GM12878 (cell line): ENCODE measurements around the gene MRPL1. TPM values are rescaled to one million over a fixed set of nuclear protein-coding genes. Genes with fewer than 3 reads are reported as not detected.

Source experiments
- BACH1 ChIP-seq: fragments of 450-650 bp; IDR thresholded peaks from 2 replicates; pipeline ENCODE4 v1.6.1; 2017; ENCODE audit warnings: mild to moderate bottlenecking, borderline replicate concordance
- CREM ChIP-seq: IDR thresholded peaks from 2 replicates; pipeline ENCODE4 v1.6.1; 2014; ENCODE audit warnings: antibody characterized with exemption, low read depth
- CTCF ChIP-seq, 3 experiments: IDR thresholded peaks in 2 of 3; conservative IDR thresholded peaks in 1 of 3; 2 replicates each; pipeline ENCODE4 v1.5.1; 2011; ENCODE audit warnings: low read depth in 3 of 3, low read length in 3 of 3, mild to moderate bottlenecking in 3 of 3, control low read depth in 2 of 3, moderate library complexity in 2 of 3, inconsistent platforms in 1 of 3, mixed read lengths in 1 of 3; ENCODE audit not compliant: control insufficient read depth in 2 of 3, insufficient read depth in 1 of 3; ENCODE audit errors: extremely low read depth in 1 of 3
- EED ChIP-seq: sonication (generic); IDR thresholded peaks from 2 replicates; pipeline ENCODE4 v1.6.1; 2016; ENCODE audit warnings: antibody characterized with exemption, low read depth
- ETV6 ChIP-seq, 2 experiments: fragments of 450-650 bp in 1 of 2; IDR thresholded peaks in 1 of 2; conservative IDR thresholded peaks in 1 of 2; 2 replicates each; pipeline ENCODE4 v1.6.1; 2014; ENCODE audit warnings: antibody characterized with exemption in 1 of 2, borderline replicate concordance in 1 of 2, low read depth in 1 of 2, mild to moderate bottlenecking in 1 of 2, moderate library complexity in 1 of 2
- FOXK2 ChIP-seq: fragments of 450-650 bp; IDR thresholded peaks from 2 replicates; pipeline ENCODE4 v1.6.1; 2017; ENCODE audit warnings: mild to moderate bottlenecking, moderate library complexity
- FOXM1 ChIP-seq: IDR thresholded peaks from 2 replicates; pipeline ENCODE4 v1.6.1; 2012; ENCODE audit warnings: low read depth, mild to moderate bottlenecking, inconsistent platforms, low read length, moderate library complexity
- GABPA ChIP-seq: IDR thresholded peaks from 2 replicates; pipeline ENCODE4 v1.6.1; 2014; ENCODE audit warnings: antibody characterized with exemption, low read depth, mild to moderate bottlenecking, inconsistent platforms
- HDAC6 ChIP-seq: fragments of 200-600 bp; sonication (generic); IDR thresholded peaks from one replicate; pipeline ENCODE4 v1.8.0; 2017; ENCODE audit warnings: antibody characterized with exemption; ENCODE audit not compliant: unreplicated experiment
- MEF2A ChIP-seq: IDR thresholded peaks from 2 replicates; pipeline ENCODE4 v1.6.1; 2011; ENCODE audit warnings: low read depth, mild to moderate bottlenecking, low read length, moderate library complexity; ENCODE audit not compliant: insufficient read depth
- MTA3 ChIP-seq: IDR thresholded peaks from 2 replicates; pipeline ENCODE4 v1.6.1; 2012; ENCODE audit warnings: low read length, inconsistent platforms, borderline replicate concordance
- RELA ChIP-seq: fragments of 450-650 bp; IDR thresholded peaks from 2 replicates; pipeline ENCODE4 v1.8.0; 2014; ENCODE audit warnings: borderline replicate concordance; ENCODE audit not compliant: partially characterized antibody
- SIN3A ChIP-seq: IDR thresholded peaks from 2 replicates; pipeline ENCODE4 v1.6.1; 2012; ENCODE audit warnings: low read depth, low read length, improper control_type of control experiment
- SIX5 ChIP-seq: IDR thresholded peaks from 2 replicates; pipeline ENCODE4 v1.6.1; 2011; ENCODE audit warnings: mild to moderate bottlenecking, low read depth, low read length, moderate library complexity; ENCODE audit not compliant: severe bottlenecking
- SMARCA5 ChIP-seq: fragments of 450-650 bp; IDR thresholded peaks from 2 replicates; pipeline ENCODE4 v1.6.1; 2017; ENCODE audit warnings: mild to moderate bottlenecking
- STAT3 ChIP-seq: IDR thresholded peaks from 2 replicates; pipeline ENCODE4 v1.6.1; 2011; ENCODE audit warnings: low read depth, low read length, improper control_type of control experiment
- TARDBP ChIP-seq: IDR thresholded peaks from 2 replicates; pipeline ENCODE4 v1.6.1; 2016; ENCODE audit warnings: borderline replicate concordance
- TCF12 ChIP-seq: IDR thresholded peaks from 2 replicates; pipeline ENCODE4 v1.6.1; 2011; ENCODE audit warnings: low read depth, mild to moderate bottlenecking, low read length
- ZBTB33 ChIP-seq: fragments of 450-650 bp; IDR thresholded peaks from 2 replicates; pipeline ENCODE4 v1.6.1; 2017; ENCODE audit warnings: mild to moderate bottlenecking
- ZNF24 ChIP-seq: fragments of 450-650 bp; IDR thresholded peaks from 2 replicates; pipeline ENCODE4 v1.6.1; 2017; ENCODE audit warnings: antibody characterized with exemption, mild to moderate bottlenecking
- ZSCAN29 ChIP-seq: fragments of 450-650 bp; IDR thresholded peaks from 2 replicates; pipeline ENCODE4 v1.6.1; 2017; ENCODE audit warnings: mild to moderate bottlenecking, moderate library complexity
- polyA plus RNA-seq, 11 experiments: library from polyadenylated mRNA; depleted of rRNA in 4 of 11; unstranded in 6 of 11; stranded (reverse) in 5 of 11; fragments of >200 nt; fragmentation: Nextera tagmentation in 4 of 11; fragmentation: Illumina TruSeq in 1 of 11; extraction: Ambion mirVana in 4 of 11; extraction: Trizol in 1 of 11; gene quantifications; 1 replicate in 1 of 11; 2 replicates in 10 of 11; pipeline versions ENCODE4 v1.2.1 to v1.2.3, GENCODE V29; 2011 to 2016; ENCODE audit warnings: inconsistent platforms in 2 of 11, missing spikeins in 2 of 11, low read depth in 1 of 11
- total RNA-seq, 4 experiments: library from RNA; depleted of rRNA in 3 of 4; stranded (reverse); fragments of >200 nt in 3 of 4; fragmentation: Illumina TruSeq in 1 of 4; extraction: Trizol in 1 of 4; gene quantifications; 2 replicates each; pipeline versions ENCODE4 v1.2.1 to v1.2.3, GENCODE V29; 2013 to 2021
- TF ChIP-seq, protein P1 (sequence below): fragments of 450-650 bp; IDR thresholded peaks from 2 replicates; pipeline ENCODE4 v1.6.1; 2018; ENCODE audit warnings: mild to moderate bottlenecking, low read depth, moderate library complexity; ENCODE audit not compliant: partially characterized antibody
- TF ChIP-seq, protein P2 (sequence below): IDR thresholded peaks from 2 replicates; pipeline ENCODE4 v1.6.1; 2011; ENCODE audit warnings: borderline replicate concordance, low read depth, mild to moderate bottlenecking, moderate library complexity, mixed read lengths, low read length; ENCODE audit not compliant: insufficient read depth; ENCODE audit errors: extremely low read length

The MRPL1 gene
- total and polyA plus RNA-seq, 10 of the 15 experiments (the other 5 are each of a cell fraction or from before 2014, with no cell fraction given) = 20.2 to 35.7 (median 28.2) TPM

- TF ChIP-seq, protein P1, sequence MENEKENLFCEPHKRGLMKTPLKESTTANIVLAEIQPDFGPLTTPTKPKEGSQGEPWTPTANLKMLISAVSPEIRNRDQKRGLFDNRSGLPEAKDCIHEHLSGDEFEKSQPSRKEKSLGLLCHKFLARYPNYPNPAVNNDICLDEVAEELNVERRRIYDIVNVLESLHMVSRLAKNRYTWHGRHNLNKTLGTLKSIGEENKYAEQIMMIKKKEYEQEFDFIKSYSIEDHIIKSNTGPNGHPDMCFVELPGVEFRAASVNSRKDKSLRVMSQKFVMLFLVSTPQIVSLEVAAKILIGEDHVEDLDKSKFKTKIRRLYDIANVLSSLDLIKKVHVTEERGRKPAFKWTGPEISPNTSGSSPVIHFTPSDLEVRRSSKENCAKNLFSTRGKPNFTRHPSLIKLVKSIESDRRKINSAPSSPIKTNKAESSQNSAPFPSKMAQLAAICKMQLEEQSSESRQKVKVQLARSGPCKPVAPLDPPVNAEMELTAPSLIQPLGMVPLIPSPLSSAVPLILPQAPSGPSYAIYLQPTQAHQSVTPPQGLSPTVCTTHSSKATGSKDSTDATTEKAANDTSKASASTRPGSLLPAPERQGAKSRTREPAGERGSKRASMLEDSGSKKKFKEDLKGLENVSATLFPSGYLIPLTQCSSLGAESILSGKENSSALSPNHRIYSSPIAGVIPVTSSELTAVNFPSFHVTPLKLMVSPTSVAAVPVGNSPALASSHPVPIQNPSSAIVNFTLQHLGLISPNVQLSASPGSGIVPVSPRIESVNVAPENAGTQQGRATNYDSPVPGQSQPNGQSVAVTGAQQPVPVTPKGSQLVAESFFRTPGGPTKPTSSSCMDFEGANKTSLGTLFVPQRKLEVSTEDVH = peak; percentile 48
- TF ChIP-seq ZSCAN29 = no peak
- TF ChIP-seq TARDBP = peak; percentile 49; the same call in 1 of the 2 replicates
- peak; percentile 50; the same call in 1 of the 2 replicates for TF ChIP-seq STAT3
- peak; percentile 22; the same call in 1 of the 2 replicates for TF ChIP-seq MTA3
- no peak; a peak in 1 of 6 replicates for TF ChIP-seq CTCF (IDR thresholded peaks at IDR 0.05 in 2 of 3, conservative IDR thresholded peaks at IDR 0.05 in 1 of 3; ENCODE audit: control insufficient read depth in 2 of 3, extremely low read depth in 1 of 3, insufficient read depth in 1 of 3, low read depth in 3 of 3, low read length in 3 of 3)
- TF ChIP-seq TCF12 = peak; percentile 60; the same call in 1 of the 2 replicates
- TF ChIP-seq MEF2A = peak; percentile 63; the same call in 1 of the 2 replicates
- TF ChIP-seq FOXK2 = peak; percentile 71
- peak; percentile 29; the same call in 1 of the 2 replicates for TF ChIP-seq ZNF24
- no peak for TF ChIP-seq BACH1
- TF ChIP-seq FOXM1 = peak; percentile 69
- TF ChIP-seq, protein P2, sequence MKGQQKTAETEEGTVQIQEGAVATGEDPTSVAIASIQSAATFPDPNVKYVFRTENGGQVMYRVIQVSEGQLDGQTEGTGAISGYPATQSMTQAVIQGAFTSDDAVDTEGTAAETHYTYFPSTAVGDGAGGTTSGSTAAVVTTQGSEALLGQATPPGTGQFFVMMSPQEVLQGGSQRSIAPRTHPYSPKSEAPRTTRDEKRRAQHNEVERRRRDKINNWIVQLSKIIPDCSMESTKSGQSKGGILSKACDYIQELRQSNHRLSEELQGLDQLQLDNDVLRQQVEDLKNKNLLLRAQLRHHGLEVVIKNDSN = no peak
- TF ChIP-seq SIN3A = peak; percentile 88
- peak; percentile 82 for TF ChIP-seq CREM
- peak; percentile 35 for TF ChIP-seq RELA
- TF ChIP-seq ZBTB33 = no peak
- TF ChIP-seq EED = peak; percentile 74
- peak in 1 of 2 experiments; percentile 69; a peak in 1 of 4 replicates for TF ChIP-seq ETV6 (conservative IDR thresholded peaks at IDR 0.05 in 1 of 2, IDR thresholded peaks at IDR 0.05 in 1 of 2; ENCODE audit: borderline replicate concordance in 1 of 2, low read depth in 1 of 2)
- TF ChIP-seq SMARCA5 = peak; percentile 86
- peak; percentile 97 for TF ChIP-seq GABPA
- peak; percentile 73 for TF ChIP-seq SIX5
- no peak for TF ChIP-seq HDAC6
These were observed at the start of gene MRPL1 (continued) for GRCh38 chr4:77862478-77863216.
